ENCODE data around the gene PLA2G4E.

- TF ChIP-seq CTCF (conservative IDR thresholded peaks at IDR 0.05; ENCODE audit: low read depth, low read length) (no peak), EZH2 (IDR thresholded peaks at IDR 0.05; ENCODE audit: low read length, unreplicated experiment) (no peak), EZH2phosphoT487 (IDR thresholded peaks at IDR 0.05; ENCODE audit: borderline replicate concordance, low read length) (no peak)
Measured at GRCh38 chr15:42069496-42070278, 48.8 kb upstream of the PLA2G4E start.
